ENCODE data around the gene TTC27. TPM values are rescaled to one million over a fixed set of nuclear protein-coding genes. Genes with fewer than 3 reads are reported as not detected.

Gene TTC27
- total and polyA plus RNA-seq, 10 of the 15 experiments (the other 5 are each of a cell fraction or from before 2014, with no cell fraction given): 20.4 to 34.9 (median 26.0) TPM

GRCh38 chr2:32863803-32864202 is 236.0 kb downstream of the TTC27 start:
- intact Hi-C loops (cut with micrococcal nuclease; ENCODE audit: unreplicated experiment) (no loop called here), in situ Hi-C loops (cut with MboI) (no loop called here)
- H3K27ac ChIP-seq (ENCODE audit: control insufficient read depth, insufficient read depth): no peak overlapping the region
- no peak for FAIRE-seq
- H4K20me1 ChIP-seq (ENCODE audit: control insufficient read depth, insufficient read depth): no peaks in the 10 kb centered on the region
- H3K79me2 ChIP-seq (ENCODE audit: control insufficient read depth, insufficient read depth, low read length): no peaks in the 10 kb centered on the region
- no peaks in the 10 kb centered on the region for H3K27me3 ChIP-seq (replicated peaks in 1 of 2; ENCODE audit: control insufficient read depth in 2 of 2, insufficient read depth in 2 of 2, low read length in 1 of 2)
- POLR2A ChIA-PET: no interaction called here
- DNase-seq (ENCODE audit: low read depth, low spot score): no peak
- RAD21 ChIA-PET (ENCODE audit: unreplicated experiment): no interaction called here
- H3K9ac ChIP-seq (ENCODE audit: control insufficient read depth, insufficient read depth, low read length): no peak overlapping the region
- SMC1A ChIA-PET (ENCODE audit: uncharacterized antibody, unreplicated experiment): no interaction called here
- CTCF ChIA-PET: interaction anchor here (1.0 kb wide), 1 partner anchor 67 kb away, joined by 3 read pairs; no protein-coding TSS in a partner anchor
- H3K36me3 ChIP-seq (ENCODE audit: control insufficient read depth in 2 of 2, insufficient read depth in 2 of 2, low read length in 1 of 2): no peaks in the 10 kb centered on the region
- H3K4me1 ChIP-seq (ENCODE audit: control insufficient read depth, insufficient read depth, low read length): no peaks in the 10 kb centered on the region
- no peak for ATAC-seq
- H3K4me3 ChIP-seq: no peak overlapping the region
- H3K9me3 ChIP-seq (replicated peaks; ENCODE audit: control insufficient read depth, insufficient read depth, low read length): no peaks in the 10 kb centered on the region
- BruUV-seq (replicated peaks): no TSS peak
- no peak overlapping the region for H3K4me2 ChIP-seq (ENCODE audit: control insufficient read depth, insufficient read depth)
- WGBS (ENCODE audit: insufficient coverage, insufficient replicate concordance, low lambda C conversion rate, missing lambda C conversion rate): 64% methylated on average over 7 of the region's 7 CpGs
- H2AFZ ChIP-seq (ENCODE audit: control insufficient read depth, low read depth, low read length): no peak overlapping the region
- no peak for TF ChIP-seq BCLAF1 (IDR thresholded peaks at IDR 0.05)
- TF ChIP-seq CBFB (IDR thresholded peaks at IDR 0.05; ENCODE audit: low read depth): no peak
- no peak for TF ChIP-seq NFXL1 (IDR thresholded peaks at IDR 0.05; ENCODE audit: borderline replicate concordance)
- no peak for TF ChIP-seq TARDBP (IDR thresholded peaks at IDR 0.05; ENCODE audit: borderline replicate concordance)
- no peak for TF ChIP-seq ZBTB40 (IDR thresholded peaks at IDR 0.05; ENCODE audit: borderline replicate concordance)
- TF ChIP-seq SREBF2 (IDR thresholded peaks at IDR 0.05; ENCODE audit: low read length): no peak
- TF ChIP-seq FOXK2 (IDR thresholded peaks at IDR 0.05): no peak
- TF ChIP-seq LARP7 (IDR thresholded peaks at IDR 0.05): no peak
- TF ChIP-seq SIN3A (IDR thresholded peaks at IDR 0.05; ENCODE audit: low read depth, low read length): no peak
- TF ChIP-seq WRNIP1 (IDR thresholded peaks at IDR 0.05; ENCODE audit: borderline replicate concordance, low read depth, low read length): no peak
- TF ChIP-seq, protein P1, sequence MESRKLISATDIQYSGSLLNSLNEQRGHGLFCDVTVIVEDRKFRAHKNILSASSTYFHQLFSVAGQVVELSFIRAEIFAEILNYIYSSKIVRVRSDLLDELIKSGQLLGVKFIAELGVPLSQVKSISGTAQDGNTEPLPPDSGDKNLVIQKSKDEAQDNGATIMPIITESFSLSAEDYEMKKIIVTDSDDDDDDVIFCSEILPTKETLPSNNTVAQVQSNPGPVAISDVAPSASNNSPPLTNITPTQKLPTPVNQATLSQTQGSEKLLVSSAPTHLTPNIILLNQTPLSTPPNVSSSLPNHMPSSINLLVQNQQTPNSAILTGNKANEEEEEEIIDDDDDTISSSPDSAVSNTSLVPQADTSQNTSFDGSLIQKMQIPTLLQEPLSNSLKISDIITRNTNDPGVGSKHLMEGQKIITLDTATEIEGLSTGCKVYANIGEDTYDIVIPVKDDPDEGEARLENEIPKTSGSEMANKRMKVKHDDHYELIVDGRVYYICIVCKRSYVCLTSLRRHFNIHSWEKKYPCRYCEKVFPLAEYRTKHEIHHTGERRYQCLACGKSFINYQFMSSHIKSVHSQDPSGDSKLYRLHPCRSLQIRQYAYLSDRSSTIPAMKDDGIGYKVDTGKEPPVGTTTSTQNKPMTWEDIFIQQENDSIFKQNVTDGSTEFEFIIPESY (IDR thresholded peaks at IDR 0.05): no peak
- no peak for TF ChIP-seq ZNF384 (IDR thresholded peaks at IDR 0.05; ENCODE audit: borderline replicate concordance, low read depth, low read length)
- TF ChIP-seq CREM (IDR thresholded peaks at IDR 0.05; ENCODE audit: low read depth): no peak
- no peak for TF ChIP-seq CREB1 (IDR thresholded peaks at IDR 0.05; ENCODE audit: low read depth)
- no peak for TF ChIP-seq IKZF1 (conservative IDR thresholded peaks at IDR 0.05)
- TF ChIP-seq STAT3 (IDR thresholded peaks at IDR 0.05; ENCODE audit: low read depth, low read length): no peak
- no peak for TF ChIP-seq EZH2 (IDR thresholded peaks at IDR 0.05; ENCODE audit: borderline replicate concordance, control insufficient read depth, low read depth, low read length)
- TF ChIP-seq POLR2AphosphoS2 (IDR thresholded peaks at IDR 0.05; ENCODE audit: low read depth, low read length): no peak
